Measurements from ENCODE around the gene CHCHD6.

Gene CHCHD6

DNA sequence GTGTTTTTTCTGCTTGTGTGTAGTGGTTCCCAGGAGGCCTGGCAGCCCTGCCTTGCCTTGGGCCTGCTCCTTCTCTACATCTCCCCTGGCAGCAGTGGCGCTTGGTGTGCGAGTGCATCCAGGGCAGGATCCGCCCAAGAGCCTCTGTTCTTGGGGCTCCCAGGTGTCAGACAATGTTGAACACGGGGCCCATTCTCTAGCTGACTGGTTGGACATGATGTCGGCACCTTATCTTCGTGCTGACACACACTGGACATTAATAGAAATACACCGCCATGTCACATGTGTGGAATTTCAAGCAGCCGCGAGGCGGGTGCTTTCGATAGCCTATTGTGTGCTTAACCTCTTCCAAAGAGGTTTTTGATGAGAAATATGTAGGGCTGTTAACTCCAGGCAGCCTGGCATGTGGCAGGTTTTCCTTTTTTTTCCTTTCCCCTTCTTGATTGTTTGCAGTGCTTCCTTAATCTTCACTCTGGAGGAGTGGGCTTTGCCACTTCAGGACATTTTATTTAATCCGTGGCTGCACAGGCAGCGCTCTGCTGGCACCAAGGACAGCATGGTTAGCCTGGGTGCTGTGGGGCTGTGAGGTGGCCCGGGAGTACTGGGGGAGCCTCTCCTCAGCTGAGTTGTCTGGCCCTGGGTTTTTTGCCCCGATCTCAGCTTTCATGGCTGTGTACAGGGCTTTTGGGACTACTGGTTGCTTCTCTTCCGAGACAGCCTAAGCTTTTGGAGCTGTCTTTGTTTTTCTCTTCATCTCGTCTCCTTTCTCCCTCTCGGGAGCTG lies 42.5 kb downstream of the CHCHD6 start:
- H3K27ac ChIP-seq: no peak overlapping the region
- TF ChIP-seq, protein P1, sequence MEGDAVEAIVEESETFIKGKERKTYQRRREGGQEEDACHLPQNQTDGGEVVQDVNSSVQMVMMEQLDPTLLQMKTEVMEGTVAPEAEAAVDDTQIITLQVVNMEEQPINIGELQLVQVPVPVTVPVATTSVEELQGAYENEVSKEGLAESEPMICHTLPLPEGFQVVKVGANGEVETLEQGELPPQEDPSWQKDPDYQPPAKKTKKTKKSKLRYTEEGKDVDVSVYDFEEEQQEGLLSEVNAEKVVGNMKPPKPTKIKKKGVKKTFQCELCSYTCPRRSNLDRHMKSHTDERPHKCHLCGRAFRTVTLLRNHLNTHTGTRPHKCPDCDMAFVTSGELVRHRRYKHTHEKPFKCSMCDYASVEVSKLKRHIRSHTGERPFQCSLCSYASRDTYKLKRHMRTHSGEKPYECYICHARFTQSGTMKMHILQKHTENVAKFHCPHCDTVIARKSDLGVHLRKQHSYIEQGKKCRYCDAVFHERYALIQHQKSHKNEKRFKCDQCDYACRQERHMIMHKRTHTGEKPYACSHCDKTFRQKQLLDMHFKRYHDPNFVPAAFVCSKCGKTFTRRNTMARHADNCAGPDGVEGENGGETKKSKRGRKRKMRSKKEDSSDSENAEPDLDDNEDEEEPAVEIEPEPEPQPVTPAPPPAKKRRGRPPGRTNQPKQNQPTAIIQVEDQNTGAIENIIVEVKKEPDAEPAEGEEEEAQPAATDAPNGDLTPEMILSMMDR (conservative IDR thresholded peaks at IDR 0.05): no peak

DNA sequence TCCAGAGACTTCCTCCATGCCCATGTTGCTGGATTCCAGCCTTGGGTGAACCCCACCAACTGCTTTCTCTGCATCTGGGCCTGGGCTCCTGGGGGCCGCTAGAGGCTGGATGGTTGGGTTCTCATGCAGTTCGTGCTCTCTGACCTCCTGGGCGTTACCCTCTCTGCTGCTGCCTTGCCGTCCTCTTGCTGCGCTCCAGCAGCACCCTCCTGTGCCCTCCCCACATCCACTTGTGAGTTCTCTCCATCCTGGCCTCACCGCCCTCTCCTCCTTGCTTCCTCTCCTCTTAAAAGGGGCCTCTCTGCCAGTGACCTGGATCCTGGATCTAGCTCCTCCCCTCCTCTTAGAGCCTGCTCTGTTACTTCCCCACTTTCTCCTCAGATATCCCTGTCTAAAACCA lies 43.7 kb downstream of the CHCHD6 start:
- H3K27ac ChIP-seq: no peak overlapping the region
- TF ChIP-seq, protein P1 (conservative IDR thresholded peaks at IDR 0.05): no peak

DNA sequence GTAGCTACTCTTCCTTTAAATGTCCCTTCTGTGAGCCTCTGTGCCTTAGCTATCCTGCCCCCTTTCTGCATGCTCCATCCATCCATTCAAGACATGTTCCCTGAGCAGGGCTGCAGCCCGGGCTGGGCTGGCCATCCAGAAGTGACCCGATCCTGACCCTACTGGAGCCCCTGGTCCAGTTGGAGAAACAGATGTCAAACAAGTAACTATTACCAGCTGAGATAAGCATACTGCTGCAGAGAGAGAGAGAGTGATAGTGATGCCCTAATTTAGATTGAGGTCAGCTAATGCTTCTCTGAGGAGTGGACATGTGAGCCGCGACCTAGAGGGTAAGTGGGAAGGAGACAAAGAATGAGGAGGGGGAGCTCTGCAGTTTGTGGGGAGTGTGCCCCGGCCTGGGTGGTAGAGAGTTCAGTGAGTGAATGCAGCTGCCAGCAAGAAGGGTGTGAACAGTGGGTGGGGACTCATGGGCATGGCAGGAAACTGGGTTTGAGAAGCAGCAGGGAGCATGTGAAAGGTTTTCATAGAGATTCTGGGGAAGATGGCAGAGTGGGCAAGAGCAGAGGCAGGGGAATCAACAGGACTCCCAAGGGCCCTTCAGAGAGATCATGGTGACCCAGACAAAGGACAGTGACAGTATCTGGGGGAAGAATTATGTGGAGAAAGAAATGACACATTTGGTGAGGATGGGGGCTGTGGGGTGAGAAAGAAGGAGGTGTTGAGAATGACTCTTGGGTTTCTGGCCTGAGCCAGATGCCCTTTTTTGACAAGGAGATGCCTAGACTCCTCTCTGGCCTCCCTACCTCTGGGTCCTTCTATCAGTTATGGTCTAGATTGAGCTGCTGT lies 44.9 kb downstream of the CHCHD6 start:
- TF ChIP-seq, protein P1 (conservative IDR thresholded peaks at IDR 0.05): no peak
- no peak overlapping the region for H3K27ac ChIP-seq

DNA sequence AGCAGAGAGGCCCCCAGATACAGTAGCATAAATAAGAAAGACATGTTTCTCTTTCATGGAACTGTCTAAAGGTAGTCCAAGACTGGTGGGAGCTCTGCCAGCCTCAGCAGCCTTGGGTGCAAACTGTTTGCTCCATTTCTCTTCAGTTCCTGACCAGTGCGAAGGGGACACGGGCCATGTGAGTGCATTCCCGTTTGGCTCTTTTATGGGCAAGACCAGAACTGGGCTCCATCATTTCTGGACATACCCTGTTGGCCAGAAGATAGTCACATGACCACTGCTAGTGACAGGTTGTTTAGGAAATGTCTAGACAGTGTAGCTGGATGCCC lies 45.5 kb downstream of the CHCHD6 start:
- TF ChIP-seq, protein P1 (conservative IDR thresholded peaks at IDR 0.05): no peak

GRCh38 chr3:126749931-126750755 lies 46.1 kb downstream of the CHCHD6 start:
- no peak overlapping the region for H3K27ac ChIP-seq
- TF ChIP-seq, protein P1 (conservative IDR thresholded peaks at IDR 0.05): no peak

More for the DNA sequence above, 45.5 kb downstream of the CHCHD6 start:
- no peak overlapping the region for H3K27ac ChIP-seq

DNA sequence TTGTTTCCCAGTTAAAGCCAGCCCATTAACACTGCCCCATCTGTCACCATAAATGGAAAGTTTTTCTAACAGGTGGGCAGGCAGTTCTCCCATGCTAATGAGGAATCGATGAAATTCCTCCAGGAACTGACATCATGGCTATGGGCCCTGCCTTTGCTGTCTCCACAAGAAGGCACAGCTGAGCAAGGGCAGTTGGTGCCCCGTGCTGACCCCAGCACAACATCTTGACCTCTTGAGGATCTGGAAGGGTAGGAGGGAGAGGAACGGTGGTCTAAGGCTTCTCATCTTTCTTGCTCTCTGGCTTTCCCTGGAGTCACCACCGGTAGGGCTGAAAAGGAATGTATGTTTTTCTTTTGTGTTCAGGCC lies 46.7 kb downstream of the CHCHD6 start:
- no peak overlapping the region for H3K27ac ChIP-seq
- TF ChIP-seq, protein P1 (conservative IDR thresholded peaks at IDR 0.05): no peak
